ENCODE data around the gene PROZ.

PROZ gene

DNA sequence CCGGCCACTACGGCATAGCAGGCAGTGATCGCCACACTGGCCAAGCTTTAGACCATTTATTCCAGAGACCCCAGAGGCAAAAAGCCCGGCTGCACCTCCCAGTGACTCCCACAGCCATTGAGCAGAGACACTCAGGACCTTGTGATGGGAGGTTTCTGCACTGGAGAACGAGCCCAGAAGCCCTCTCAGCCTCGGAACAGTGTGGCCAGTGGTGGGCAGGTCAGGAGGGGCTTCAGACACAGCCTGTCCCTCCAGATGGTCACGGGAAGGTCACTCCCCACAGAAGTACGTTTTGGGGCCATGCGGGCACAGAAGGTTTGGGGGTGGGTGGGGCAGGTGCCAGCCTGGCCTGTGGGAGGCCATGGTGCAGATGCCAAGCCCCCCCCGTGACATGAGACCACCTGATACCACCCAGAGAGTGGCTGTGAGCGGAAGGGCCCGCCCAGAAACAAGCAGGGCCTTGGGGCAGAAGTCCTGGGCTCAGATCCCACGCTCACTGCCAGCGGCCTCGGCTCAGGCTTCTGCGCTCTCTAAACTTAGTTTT is 36.4 kb upstream of the PROZ start:
- Histone ChIP-seq H3K4me3 (ENCODE audit: low read length) (no peak overlapping the region), H3K36me3 (ENCODE audit: control insufficient read depth, low read depth, low read length) (no peaks in the 10 kb centered on the region), H3K9ac (ENCODE audit: low read length) (no peak overlapping the region), H3K4me1 (ENCODE audit: control insufficient read depth, low read depth, low read length) (peaks cover 7% of the 10 kb centered on the region), H3K27ac (ENCODE audit: low read length) (no peak overlapping the region), H3K27me3 (ENCODE audit: control insufficient read depth, insufficient read depth, low read length) (no peaks in the 10 kb centered on the region), H3K9me3 (ENCODE audit: control insufficient read depth, low read depth, low read length) (no peaks in the 10 kb centered on the region)

DNA sequence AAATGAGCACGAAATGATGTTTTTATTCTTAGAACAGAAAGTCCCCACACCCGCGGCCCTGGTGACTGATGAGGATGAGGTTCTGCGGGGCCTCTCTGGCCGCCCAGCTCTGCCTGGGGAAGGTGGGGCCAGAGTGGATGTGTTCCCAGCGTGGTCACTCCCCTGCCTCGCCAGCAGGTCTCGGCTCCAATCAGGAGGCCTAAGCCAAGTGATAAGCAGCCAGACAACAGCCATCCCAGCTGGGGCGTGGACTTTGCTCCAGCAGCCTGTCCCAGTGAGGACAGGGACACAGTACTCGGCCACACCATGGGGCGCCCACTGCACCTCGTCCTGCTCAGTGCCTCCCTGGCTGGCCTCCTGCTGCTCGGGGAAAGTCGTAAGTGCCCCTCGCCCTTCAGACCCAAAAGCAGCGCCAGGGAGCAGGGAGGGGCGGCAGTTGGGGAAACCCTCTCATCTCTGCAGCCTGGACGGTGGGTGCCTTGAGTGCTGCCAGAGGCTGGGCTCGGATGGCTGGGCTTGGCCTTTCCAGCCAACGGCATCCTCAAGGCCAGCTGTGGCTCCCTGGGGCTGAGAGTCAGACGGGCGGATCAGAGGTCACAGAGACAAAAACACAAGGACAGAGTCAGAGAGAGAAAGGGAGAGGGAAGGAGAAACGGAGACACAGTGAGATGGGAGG is 35.8 kb upstream of the PROZ start, which contains the start of gene F10:
F10 (plus strand) TSS at position 250 of the 676 bp plus-strand sequence; CDS start at position 307, 57 bp downstream.
- Histone ChIP-seq H3K9me3 (ENCODE audit: control insufficient read depth, low read depth, low read length) (no peaks in the 10 kb centered on the region), H3K9ac (ENCODE audit: low read length) (no peak within 1 kb of the TSS), H3K4me1 (ENCODE audit: control insufficient read depth, low read depth, low read length) (peaks cover 7% of the 10 kb centered on the region), H3K36me3 (ENCODE audit: control insufficient read depth, low read depth, low read length) (no peaks in the 10 kb centered on the region), H3K4me3 (ENCODE audit: low read length) (no peak within 1 kb of the TSS), H3K27me3 (ENCODE audit: control insufficient read depth, insufficient read depth, low read length) (no peaks in the 10 kb centered on the region), H3K27ac (ENCODE audit: low read length) (no peak within 1 kb of the TSS)

DNA sequence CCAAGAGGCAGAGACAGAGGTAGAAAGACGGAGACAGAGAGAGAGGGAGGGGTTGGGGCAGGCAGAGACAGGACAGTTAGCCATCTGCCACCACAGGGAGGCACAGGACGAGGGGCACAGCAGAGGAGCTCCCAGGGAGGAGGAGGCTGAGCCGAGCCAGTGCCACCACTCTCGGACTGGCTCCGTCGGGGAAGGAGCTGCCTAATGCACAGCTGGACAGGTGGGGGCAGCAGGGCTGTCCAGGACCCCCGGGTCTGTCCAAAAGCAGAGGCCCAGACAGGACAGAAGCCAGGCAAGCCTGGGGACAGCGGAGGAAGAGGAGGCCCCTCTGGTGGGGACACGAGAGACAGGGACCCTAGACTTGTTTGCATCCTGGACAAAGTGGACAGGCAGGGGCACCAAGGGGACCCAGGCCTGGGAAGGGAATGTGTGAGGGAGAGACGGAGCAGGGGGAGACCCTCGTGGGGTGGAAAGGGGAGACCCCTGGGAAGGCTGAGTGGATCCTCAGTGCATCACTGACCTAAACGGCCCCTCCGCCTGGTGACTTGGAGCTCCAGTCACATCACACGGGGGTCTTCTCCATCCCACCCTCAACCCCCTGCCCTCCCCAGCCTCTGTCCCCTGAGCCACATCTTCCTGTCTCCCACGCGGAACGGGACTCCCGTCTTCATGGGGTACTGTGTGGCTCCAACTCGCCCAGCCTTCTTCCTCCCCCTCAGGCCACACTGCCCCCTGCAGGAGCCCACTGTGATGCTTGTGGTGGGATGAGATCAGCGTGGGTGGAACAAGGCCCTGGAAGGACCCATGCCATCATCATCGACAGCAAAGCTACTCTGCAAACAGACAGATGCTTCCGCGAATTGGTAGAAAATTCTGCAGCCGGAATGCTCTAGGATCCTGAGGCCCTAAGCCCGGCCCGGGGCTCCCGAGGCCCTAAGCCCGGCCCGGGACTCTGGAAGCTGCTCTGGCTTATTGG is 34.9 kb upstream of the PROZ start:
- no peaks in the 10 kb centered on the region for H3K27me3 ChIP-seq (ENCODE audit: control insufficient read depth, insufficient read depth, low read length)
- no peak overlapping the region for H3K9ac ChIP-seq (ENCODE audit: low read length)
- no peaks in the 10 kb centered on the region for H3K36me3 ChIP-seq (ENCODE audit: control insufficient read depth, low read depth, low read length)
- no peaks in the 10 kb centered on the region for H3K9me3 ChIP-seq (ENCODE audit: control insufficient read depth, low read depth, low read length)
- no peak overlapping the region for H3K27ac ChIP-seq (ENCODE audit: low read length)
- peaks cover 7% of the 10 kb centered on the region for H3K4me1 ChIP-seq (ENCODE audit: control insufficient read depth, low read depth, low read length)
- H3K4me3 ChIP-seq (ENCODE audit: low read length) = no peak overlapping the region

DNA sequence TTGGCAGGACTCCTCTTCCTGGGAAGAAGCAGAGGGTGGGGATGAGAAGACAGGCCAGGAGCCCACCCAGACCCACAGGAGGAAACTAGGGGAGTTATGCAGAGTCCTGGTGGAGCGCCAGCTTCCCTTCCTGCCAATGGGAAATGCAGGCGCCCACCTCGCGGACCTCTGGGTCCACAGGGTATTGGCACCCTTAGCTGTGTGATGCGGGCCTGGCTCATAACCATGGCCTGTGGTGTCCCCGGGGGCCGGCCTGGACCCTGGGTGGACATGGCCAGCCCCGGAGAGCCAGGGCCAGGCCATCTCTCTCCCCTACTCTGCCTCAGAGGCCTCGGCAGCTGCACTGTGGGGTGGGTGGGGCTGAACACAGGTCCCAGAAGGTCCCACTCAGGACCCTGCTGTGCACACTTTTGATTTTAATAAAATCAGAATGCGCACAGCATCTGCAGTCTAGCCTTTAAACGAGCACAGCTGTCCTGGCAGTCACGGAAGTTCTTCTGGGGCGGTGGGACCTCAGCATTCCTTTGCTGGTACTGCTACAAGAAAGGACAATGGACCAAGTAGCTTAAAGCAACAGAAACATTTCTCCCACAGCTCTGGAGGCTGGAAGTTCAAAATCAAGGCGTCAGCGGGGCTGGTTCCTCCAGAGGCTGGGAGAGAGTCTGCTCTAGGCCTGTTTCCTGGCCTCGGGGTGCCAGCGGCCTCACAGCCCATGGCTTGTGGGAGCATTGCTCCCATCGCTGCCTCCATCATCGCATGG is 34.1 kb upstream of the PROZ start:
- no peaks in the 10 kb centered on the region for H3K27me3 ChIP-seq (ENCODE audit: control insufficient read depth, insufficient read depth, low read length)
- no peaks in the 10 kb centered on the region for H3K9me3 ChIP-seq (ENCODE audit: control insufficient read depth, low read depth, low read length)
- no peaks in the 10 kb centered on the region for H3K36me3 ChIP-seq (ENCODE audit: control insufficient read depth, low read depth, low read length)
- H3K4me3 ChIP-seq (ENCODE audit: low read length) = no peak overlapping the region
- H3K4me1 ChIP-seq (ENCODE audit: control insufficient read depth, low read depth, low read length) = peaks cover 7% of the 10 kb centered on the region
- no peak overlapping the region for H3K9ac ChIP-seq (ENCODE audit: low read length)
- no peak overlapping the region for H3K27ac ChIP-seq (ENCODE audit: low read length)

DNA sequence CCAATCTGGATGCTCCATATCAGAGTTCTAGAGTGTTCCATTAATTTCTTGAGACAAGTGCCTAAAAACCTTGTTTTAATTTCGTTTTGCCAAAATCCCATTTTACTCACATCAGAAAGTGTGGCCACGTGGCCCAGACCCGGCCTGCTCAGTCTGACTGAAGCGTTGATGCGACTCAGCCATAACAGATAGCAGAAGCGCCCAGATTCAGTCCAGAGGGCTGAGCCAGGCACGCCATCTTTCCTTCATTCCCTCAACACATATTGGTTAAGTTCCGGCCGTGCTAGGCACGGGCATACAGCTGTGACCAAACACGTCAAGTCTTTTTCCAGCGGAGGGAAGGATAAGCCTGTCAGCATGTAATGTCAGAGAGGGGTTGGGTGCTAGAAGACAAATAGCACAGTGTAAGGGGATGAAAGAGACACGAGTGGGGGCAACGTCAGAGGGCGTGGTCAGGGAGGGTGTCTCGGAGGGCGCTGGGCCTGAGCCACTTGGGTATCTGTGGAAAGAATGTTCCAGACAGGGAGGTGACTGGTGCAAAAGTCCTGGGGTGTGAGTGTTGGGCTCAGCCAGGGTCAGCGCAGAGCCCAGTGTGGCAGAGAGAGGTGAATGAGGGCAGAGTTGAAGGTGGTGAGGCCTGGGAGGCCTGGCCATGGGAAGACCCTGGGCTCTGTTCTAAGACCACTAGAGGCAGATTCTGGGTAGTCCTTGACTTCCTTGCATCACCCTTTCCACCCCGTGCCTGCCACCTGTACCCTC is 32.8 kb upstream of the PROZ start:
- H3K27me3 ChIP-seq (ENCODE audit: control insufficient read depth, insufficient read depth, low read length) = no peaks in the 10 kb centered on the region
- H3K36me3 ChIP-seq (ENCODE audit: control insufficient read depth, low read depth, low read length) = no peaks in the 10 kb centered on the region
- no peak overlapping the region for H3K4me3 ChIP-seq (ENCODE audit: low read length)
- peaks cover 7% of the 10 kb centered on the region for H3K4me1 ChIP-seq (ENCODE audit: control insufficient read depth, low read depth, low read length)
- H3K9me3 ChIP-seq (ENCODE audit: control insufficient read depth, low read depth, low read length) = no peaks in the 10 kb centered on the region
- H3K9ac ChIP-seq (ENCODE audit: low read length) = no peak overlapping the region
- no peak overlapping the region for H3K27ac ChIP-seq (ENCODE audit: low read length)

DNA sequence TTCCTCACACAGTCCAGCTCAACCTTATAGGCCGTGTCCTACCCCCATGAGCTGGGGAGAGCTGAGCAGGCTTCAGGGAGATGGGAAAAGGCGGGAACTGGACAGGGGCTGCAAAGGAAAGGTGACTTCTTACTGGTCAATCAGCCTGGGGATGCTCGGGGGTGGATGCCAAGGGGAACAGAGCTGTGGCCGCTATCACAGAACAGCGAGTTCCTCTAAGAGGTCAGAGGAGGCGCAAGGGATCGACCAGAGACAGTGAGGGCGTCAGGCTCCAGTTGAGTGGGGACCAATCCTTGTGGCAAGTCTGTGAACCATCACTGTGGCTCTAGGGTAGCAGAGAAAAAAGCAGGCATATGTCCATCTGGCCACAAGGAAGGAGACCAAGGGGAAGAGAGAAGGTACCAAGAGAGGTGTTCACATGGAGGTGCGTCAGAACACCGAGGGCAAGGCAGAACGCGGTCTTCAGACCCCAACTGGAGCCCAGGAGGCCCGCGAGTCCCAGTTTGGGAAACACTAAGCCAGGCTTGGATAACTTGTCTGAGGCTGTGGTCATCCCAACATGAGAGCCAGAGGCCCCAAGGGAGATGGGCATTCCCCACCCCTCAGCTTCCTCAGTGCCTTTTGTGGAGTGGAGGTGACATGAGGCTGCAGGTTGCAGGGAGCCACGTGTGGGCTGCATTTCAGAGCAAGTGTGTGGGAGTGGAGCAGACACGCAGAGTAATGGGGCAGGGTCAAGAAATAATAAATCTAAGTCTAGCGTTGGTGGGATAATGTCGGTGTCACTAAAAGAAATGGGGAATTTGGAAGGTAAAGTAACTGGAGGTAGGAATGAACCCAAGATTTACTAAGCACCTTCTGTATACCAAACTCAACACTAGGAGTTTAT is 31.9 kb upstream of the PROZ start:
- Histone ChIP-seq H3K4me3 (ENCODE audit: low read length) (no peak overlapping the region), H3K27ac (ENCODE audit: low read length) (no peak overlapping the region), H3K36me3 (ENCODE audit: control insufficient read depth, low read depth, low read length) (no peaks in the 10 kb centered on the region), H3K9me3 (ENCODE audit: control insufficient read depth, low read depth, low read length) (no peaks in the 10 kb centered on the region), H3K4me1 (ENCODE audit: control insufficient read depth, low read depth, low read length) (peaks cover 7% of the 10 kb centered on the region), H3K27me3 (ENCODE audit: control insufficient read depth, insufficient read depth, low read length) (no peaks in the 10 kb centered on the region), H3K9ac (ENCODE audit: low read length) (no peak overlapping the region)

DNA sequence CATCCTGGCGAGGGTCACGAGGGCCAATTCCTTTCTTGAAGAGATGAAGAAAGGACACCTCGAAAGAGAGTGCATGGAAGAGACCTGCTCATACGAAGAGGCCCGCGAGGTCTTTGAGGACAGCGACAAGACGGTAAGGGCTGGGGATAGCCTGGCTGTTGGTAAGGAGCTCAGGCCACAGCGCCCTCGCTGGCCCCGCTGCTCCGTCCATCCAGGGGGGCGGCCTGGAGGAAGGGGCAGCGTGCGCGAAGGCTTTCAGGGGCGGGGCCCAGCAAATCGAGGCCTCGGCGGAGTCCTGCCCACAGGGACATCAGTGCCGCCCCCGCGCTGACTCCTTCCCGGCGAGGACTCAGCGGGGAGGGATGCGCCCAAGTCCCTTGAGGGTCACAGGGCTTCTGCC is 29.0 kb upstream of the PROZ start:
- H3K27me3 ChIP-seq (ENCODE audit: control insufficient read depth, insufficient read depth, low read length) = no peaks in the 10 kb centered on the region

DNA sequence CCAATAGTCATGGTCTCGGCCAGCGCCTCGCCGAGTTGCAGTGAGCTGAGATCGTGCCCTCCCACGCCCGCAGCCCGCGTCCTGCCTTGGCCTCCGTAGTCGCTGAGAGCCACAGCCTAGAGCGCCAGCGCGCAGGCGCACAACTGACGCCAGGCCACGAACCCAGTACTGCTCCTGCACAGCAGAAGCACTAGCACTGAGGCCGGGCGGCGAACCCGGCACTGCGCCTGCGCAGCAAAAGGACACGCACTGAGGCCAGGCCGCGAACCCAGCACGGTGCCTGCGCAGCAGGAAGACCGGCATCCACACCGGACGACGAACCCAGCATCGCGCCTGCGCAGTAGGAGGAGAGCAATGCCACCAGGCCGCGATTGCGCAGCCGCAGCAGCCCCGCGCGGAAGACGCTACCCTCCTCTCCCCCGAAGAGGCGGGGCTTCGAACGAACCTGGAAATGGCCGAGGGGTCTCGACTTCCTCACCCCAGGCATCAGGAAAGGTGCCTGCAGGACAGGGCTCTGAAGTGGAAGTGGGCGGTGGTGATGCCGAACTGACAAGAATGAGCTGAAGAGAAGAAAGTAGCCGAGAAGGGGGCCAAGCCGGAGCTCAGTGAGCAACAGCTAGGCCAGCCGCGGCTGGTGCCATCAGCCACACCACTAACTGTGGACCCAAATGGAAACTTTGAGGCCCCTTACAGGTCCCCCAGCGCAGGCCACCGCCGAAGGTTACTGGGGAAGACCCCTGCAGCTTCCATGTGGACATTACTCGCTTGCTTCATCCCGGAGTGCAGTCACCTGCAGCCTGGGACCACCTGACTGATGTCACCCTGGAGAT is 28.3 kb upstream of the PROZ start:
- Histone ChIP-seq H3K27ac (ENCODE audit: low read length) (no peak overlapping the region), H3K4me1 (ENCODE audit: control insufficient read depth, low read depth, low read length) (no peaks in the 10 kb centered on the region), H3K4me3 (ENCODE audit: low read length) (no peak overlapping the region), H3K36me3 (ENCODE audit: control insufficient read depth, low read depth, low read length) (no peaks in the 10 kb centered on the region), H3K9ac (ENCODE audit: low read length) (no peak overlapping the region), H3K27me3 (ENCODE audit: control insufficient read depth, insufficient read depth, low read length) (no peaks in the 10 kb centered on the region), H3K9me3 (ENCODE audit: control insufficient read depth, low read depth, low read length) (no peaks in the 10 kb centered on the region)

More for the DNA sequence above, 29.0 kb upstream of the PROZ start:
- Histone ChIP-seq H3K4me1 (ENCODE audit: control insufficient read depth, low read depth, low read length) (no peaks in the 10 kb centered on the region), H3K9ac (ENCODE audit: low read length) (no peak overlapping the region), H3K9me3 (ENCODE audit: control insufficient read depth, low read depth, low read length) (no peaks in the 10 kb centered on the region), H3K4me3 (ENCODE audit: low read length) (no peak overlapping the region), H3K36me3 (ENCODE audit: control insufficient read depth, low read depth, low read length) (no peaks in the 10 kb centered on the region), H3K27ac (ENCODE audit: low read length) (no peak overlapping the region)

DNA sequence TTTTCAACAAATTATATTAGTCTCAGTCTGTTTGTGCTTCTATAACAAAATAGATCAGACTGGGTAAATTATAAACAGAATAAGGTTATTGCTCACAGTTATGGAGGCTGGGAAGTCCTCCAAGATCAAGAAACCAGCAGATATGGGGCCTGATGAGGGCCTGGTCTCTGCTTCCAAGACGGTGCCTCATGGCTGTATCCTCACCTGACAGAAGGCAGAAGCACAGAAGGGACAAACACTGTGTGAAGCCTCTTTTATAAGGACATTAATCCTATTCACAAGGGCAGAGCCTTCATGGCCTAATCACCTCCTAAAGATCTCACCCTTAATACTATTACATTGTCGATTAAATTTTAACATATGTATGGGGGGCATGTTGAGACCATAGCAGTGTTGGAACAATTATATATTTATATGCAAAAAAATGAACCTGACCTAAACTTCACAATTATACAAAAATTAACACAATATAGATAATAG is 23.1 kb upstream of the PROZ start:
- H3K36me3 ChIP-seq (ENCODE audit: control insufficient read depth, low read depth, low read length) = no peaks in the 10 kb centered on the region
- peaks cover 9% of the 10 kb centered on the region for H3K4me1 ChIP-seq (ENCODE audit: control insufficient read depth, low read depth, low read length)
- H3K27me3 ChIP-seq (ENCODE audit: control insufficient read depth, insufficient read depth, low read length) = no peaks in the 10 kb centered on the region
- no peaks in the 10 kb centered on the region for H3K9me3 ChIP-seq (ENCODE audit: control insufficient read depth, low read depth, low read length)
- no peak overlapping the region for H3K27ac ChIP-seq (ENCODE audit: low read length)
- no peak overlapping the region for H3K9ac ChIP-seq (ENCODE audit: low read length)
- H3K4me3 ChIP-seq (ENCODE audit: low read length) = no peak overlapping the region

Measured in iPS-18a (cell line).